GM23338 (cell line): ENCODE data around the gene EFCAB12. TPM values are rescaled to one million over a fixed set of nuclear protein-coding genes. Genes with fewer than 3 reads are reported as not detected.

Source experiments
- ATAC-seq: fragments of 200-7000 bp; cut with Tn5 transposase; 3 replicates; pipeline ENCODE4 v1.9.1; 2020
- DNase-seq: peaks from one replicate; pipeline ENCODE4 v3.0.0-alpha.2; 2015; ENCODE audit warnings: low spot score
- H2AFZ ChIP-seq: fragments of 200-600 bp; sonication (generic); 2 replicates; pipeline ENCODE4 v1.8.0; 2016; ENCODE audit warnings: antibody characterized with exemption, mild to moderate bottlenecking, moderate library complexity
- H3F3A ChIP-seq: fragments of 200-600 bp; sonication (generic); replicated peaks from 2 replicates; pipeline ENCODE4 v1.8.0; 2017; ENCODE audit warnings: antibody characterized with exemption, mixed run types, low read depth
- H3K27ac ChIP-seq: fragments of 200-600 bp; sonication (generic); 2 replicates; pipeline ENCODE4 v1.6.1; 2016; ENCODE audit warnings: low read depth
- H3K27me3 ChIP-seq: fragments of 200-600 bp; sonication (generic); 2 replicates; pipeline ENCODE4 v1.8.0; 2016; ENCODE audit warnings: mild to moderate bottlenecking, mixed run types, moderate library complexity; ENCODE audit not compliant: insufficient read depth
- H3K36me3 ChIP-seq: fragments of 200-600 bp; sonication (generic); 2 replicates; pipeline ENCODE4 v1.8.0; 2016; ENCODE audit warnings: mild to moderate bottlenecking; ENCODE audit not compliant: insufficient read depth
- H3K4me1 ChIP-seq: fragments of 200-600 bp; sonication (generic); 2 replicates; pipeline ENCODE4 v1.8.0; 2016; ENCODE audit warnings: mild to moderate bottlenecking, moderate library complexity; ENCODE audit not compliant: insufficient read depth
- H3K4me2 ChIP-seq: fragments of 200-600 bp; sonication (generic); 2 replicates; pipeline ENCODE4 v1.7.1; 2017; ENCODE audit warnings: mixed run types
- H3K4me3 ChIP-seq: fragments of 200-600 bp; sonication (generic); 2 replicates; pipeline ENCODE4 v1.6.1; 2016; ENCODE audit warnings: mixed run types
- H3K79me2 ChIP-seq: fragments of 200-600 bp; sonication (generic); replicated peaks from 2 replicates; pipeline ENCODE4 v1.8.0; 2017; ENCODE audit warnings: mild to moderate bottlenecking; ENCODE audit not compliant: insufficient read depth
- H3K9me2 ChIP-seq: fragments of 200-600 bp; sonication (generic); 2 replicates; pipeline ENCODE4 v1.8.0; 2017; ENCODE audit not compliant: insufficient read depth
- H4K20me1 ChIP-seq: fragments of 200-600 bp; sonication (generic); replicated peaks from 2 replicates; pipeline ENCODE4 v1.8.0; 2017; ENCODE audit warnings: mild to moderate bottlenecking; ENCODE audit not compliant: insufficient read depth
- H3K27ac Mint-ChIP-seq: 2 replicates; pipeline ENCODE4 v1.8.0; 2020; ENCODE audit warnings: inconsistent platforms, mild to moderate bottlenecking, moderate library complexity, mixed read lengths
- H3K27me3 Mint-ChIP-seq: 3 replicates; pipeline ENCODE4 v1.8.0; 2022; ENCODE audit warnings: low read depth, mild to moderate bottlenecking, moderate library complexity, mixed read lengths, inconsistent platforms; ENCODE audit not compliant: insufficient read depth, poor library complexity
- H3K36me3 Mint-ChIP-seq: 3 replicates; pipeline ENCODE4 v1.8.0; 2021; ENCODE audit warnings: low read depth, mild to moderate bottlenecking, inconsistent platforms, moderate library complexity, mixed read lengths
- H3K4me1 Mint-ChIP-seq: 3 replicates; pipeline ENCODE4 v1.8.0; 2020; ENCODE audit warnings: mild to moderate bottlenecking, inconsistent platforms, mixed read lengths
- H3K4me3 Mint-ChIP-seq: 3 replicates; pipeline ENCODE4 v1.8.0; 2021; ENCODE audit warnings: moderate library complexity, mild to moderate bottlenecking, inconsistent platforms, mixed read lengths
- H3K9me3 Mint-ChIP-seq: 3 replicates; pipeline ENCODE4 v1.8.0; 2020; ENCODE audit warnings: moderate library complexity, mild to moderate bottlenecking, inconsistent platforms, mixed read lengths
- EZH2 ChIP-seq: fragments of 200-600 bp; sonication (generic); IDR thresholded peaks from one replicate; pipeline ENCODE4 v1.8.0; 2017; ENCODE audit warnings: antibody characterized with exemption, mild to moderate bottlenecking, low read depth; ENCODE audit not compliant: unreplicated experiment
- JUNB ChIP-seq: IDR thresholded peaks from one replicate; pipeline ENCODE4 v1.6.1; 2016; ENCODE audit warnings: antibody characterized with exemption; ENCODE audit not compliant: unreplicated experiment
- NANOG ChIP-seq: IDR thresholded peaks from 2 replicates; pipeline ENCODE4 v1.6.1; 2016; ENCODE audit warnings: antibody characterized with exemption, borderline replicate concordance
- STAT1 ChIP-seq: IDR thresholded peaks from one replicate; pipeline ENCODE4 v1.6.1; 2016; ENCODE audit warnings: antibody characterized with exemption; ENCODE audit not compliant: unreplicated experiment
- ZNF331 ChIP-seq: fragments of 250-450 bp; sonication (Bioruptor Pico); IDR thresholded peaks from 2 replicates; pipeline ENCODE4 v1.5.0; 2020; ENCODE audit warnings: low read depth, mild to moderate bottlenecking, moderate library complexity
- polyA plus RNA-seq: library from polyadenylated mRNA; unstranded; fragments of >200 nt; fragmentation: Nextera tagmentation; extraction: Ambion mirVana; gene quantifications from 2 replicates; pipeline ENCODE4 v1.2.1, GENCODE V29; 2016
- small RNA-seq: library from RNA; depleted of rRNA; stranded (forward); fragments of <200 nt; gene quantifications from one replicate; pipeline ENCODE3, GENCODE V24; 2014; ENCODE audit warnings: low replicate concordance
- total RNA-seq: library from RNA; depleted of rRNA; stranded (reverse); fragments of >200 nt; shearing (Covaris generic); gene quantifications from 2 replicates; pipeline ENCODE4 v1.2.3, GENCODE V29; 2014; rRNA removed
- TF ChIP-seq, protein P1 (sequence below), 2 experiments: fragments of 200-600 bp in 1 of 2; sonication (generic) in 1 of 2; conservative IDR thresholded peaks; 2 replicates each; pipeline versions ENCODE4 v1.5.1 to v1.6.1; 2016 to 2017; ENCODE audit warnings: antibody characterized with exemption in 2 of 2, low read depth in 2 of 2, mild to moderate bottlenecking in 2 of 2, moderate library complexity in 1 of 2
- TF ChIP-seq, protein P2 (sequence below): IDR thresholded peaks from 2 replicates; pipeline ENCODE4 v1.6.1; 2016; ENCODE audit warnings: antibody characterized with exemption
- TF ChIP-seq, protein P3 (sequence below): fragments of 250-450 bp; sonication (Bioruptor Pico); IDR thresholded peaks from 2 replicates; pipeline ENCODE4 v1.5.0; 2020; ENCODE audit warnings: mild to moderate bottlenecking, moderate library complexity

Gene EFCAB12
- total and polyA plus RNA-seq, 2 experiments from 2014 or later = 0.24 to 0.65 TPM

DNA sequence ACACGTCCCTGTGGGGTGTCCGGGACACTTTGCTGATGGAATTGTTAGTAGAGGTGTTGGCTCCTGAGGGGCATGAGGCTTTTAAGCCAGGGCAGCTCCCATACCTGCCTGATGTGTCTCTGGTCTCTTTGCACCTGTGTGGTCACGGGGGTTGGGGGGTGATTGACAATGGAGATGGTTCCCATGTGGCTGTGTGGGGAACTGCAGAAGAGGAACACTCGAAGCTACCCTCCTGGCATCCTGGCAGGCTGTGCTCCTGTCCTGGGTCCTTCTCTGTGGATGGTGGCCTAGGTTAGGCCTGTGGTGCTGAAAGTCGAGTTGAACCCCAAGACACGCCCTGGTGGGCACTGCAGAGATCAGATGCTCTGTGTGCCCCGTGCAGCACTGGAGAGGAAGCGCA, 76.4 kb downstream of the EFCAB12 start:
- no peaks in the 10 kb centered on the region for H3F3A ChIP-seq
- no peaks in the 10 kb centered on the region for H4K20me1 ChIP-seq
- Mint-ChIP-seq H3K27ac (no peak overlapping the region), H3K27me3 (peaks cover 15% of the 10 kb centered on the region), H3K9me3 (no peaks in the 10 kb centered on the region), H3K4me3 (no peak overlapping the region), H3K36me3 (no peaks in the 10 kb centered on the region), H3K4me1 (peaks cover 5% of the 10 kb centered on the region)
- no peaks in the 10 kb centered on the region for H3K79me2 ChIP-seq
- peak; percentile 92 for ATAC-seq
- no peak overlapping the region for H3K27ac ChIP-seq
- H2AFZ ChIP-seq = no peak overlapping the region
- no peaks in the 10 kb centered on the region for H3K27me3 ChIP-seq
- no peaks in the 10 kb centered on the region for H3K36me3 ChIP-seq
- H3K4me1 ChIP-seq = no peaks in the 10 kb centered on the region
- no peak overlapping the region for H3K4me2 ChIP-seq
- DNase-seq = peak; percentile 78
- no peaks in the 10 kb centered on the region for H3K9me2 ChIP-seq
- no peak overlapping the region for H3K4me3 ChIP-seq
- TF ChIP-seq STAT1 (no peak), ZNF331 (CRISPR knock-in tag) (no peak), JUNB (no peak), NANOG (no peak), EZH2 (no peak)
- TF ChIP-seq, protein P1, sequence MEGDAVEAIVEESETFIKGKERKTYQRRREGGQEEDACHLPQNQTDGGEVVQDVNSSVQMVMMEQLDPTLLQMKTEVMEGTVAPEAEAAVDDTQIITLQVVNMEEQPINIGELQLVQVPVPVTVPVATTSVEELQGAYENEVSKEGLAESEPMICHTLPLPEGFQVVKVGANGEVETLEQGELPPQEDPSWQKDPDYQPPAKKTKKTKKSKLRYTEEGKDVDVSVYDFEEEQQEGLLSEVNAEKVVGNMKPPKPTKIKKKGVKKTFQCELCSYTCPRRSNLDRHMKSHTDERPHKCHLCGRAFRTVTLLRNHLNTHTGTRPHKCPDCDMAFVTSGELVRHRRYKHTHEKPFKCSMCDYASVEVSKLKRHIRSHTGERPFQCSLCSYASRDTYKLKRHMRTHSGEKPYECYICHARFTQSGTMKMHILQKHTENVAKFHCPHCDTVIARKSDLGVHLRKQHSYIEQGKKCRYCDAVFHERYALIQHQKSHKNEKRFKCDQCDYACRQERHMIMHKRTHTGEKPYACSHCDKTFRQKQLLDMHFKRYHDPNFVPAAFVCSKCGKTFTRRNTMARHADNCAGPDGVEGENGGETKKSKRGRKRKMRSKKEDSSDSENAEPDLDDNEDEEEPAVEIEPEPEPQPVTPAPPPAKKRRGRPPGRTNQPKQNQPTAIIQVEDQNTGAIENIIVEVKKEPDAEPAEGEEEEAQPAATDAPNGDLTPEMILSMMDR (conservative IDR thresholded peaks at IDR 0.05; ENCODE audit: low read depth in 2 of 2) = peak; percentile 33 to 34
- TF ChIP-seq, protein P2, sequence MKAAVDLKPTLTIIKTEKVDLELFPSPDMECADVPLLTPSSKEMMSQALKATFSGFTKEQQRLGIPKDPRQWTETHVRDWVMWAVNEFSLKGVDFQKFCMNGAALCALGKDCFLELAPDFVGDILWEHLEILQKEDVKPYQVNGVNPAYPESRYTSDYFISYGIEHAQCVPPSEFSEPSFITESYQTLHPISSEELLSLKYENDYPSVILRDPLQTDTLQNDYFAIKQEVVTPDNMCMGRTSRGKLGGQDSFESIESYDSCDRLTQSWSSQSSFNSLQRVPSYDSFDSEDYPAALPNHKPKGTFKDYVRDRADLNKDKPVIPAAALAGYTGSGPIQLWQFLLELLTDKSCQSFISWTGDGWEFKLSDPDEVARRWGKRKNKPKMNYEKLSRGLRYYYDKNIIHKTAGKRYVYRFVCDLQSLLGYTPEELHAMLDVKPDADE = no peak
- TF ChIP-seq, protein P3, sequence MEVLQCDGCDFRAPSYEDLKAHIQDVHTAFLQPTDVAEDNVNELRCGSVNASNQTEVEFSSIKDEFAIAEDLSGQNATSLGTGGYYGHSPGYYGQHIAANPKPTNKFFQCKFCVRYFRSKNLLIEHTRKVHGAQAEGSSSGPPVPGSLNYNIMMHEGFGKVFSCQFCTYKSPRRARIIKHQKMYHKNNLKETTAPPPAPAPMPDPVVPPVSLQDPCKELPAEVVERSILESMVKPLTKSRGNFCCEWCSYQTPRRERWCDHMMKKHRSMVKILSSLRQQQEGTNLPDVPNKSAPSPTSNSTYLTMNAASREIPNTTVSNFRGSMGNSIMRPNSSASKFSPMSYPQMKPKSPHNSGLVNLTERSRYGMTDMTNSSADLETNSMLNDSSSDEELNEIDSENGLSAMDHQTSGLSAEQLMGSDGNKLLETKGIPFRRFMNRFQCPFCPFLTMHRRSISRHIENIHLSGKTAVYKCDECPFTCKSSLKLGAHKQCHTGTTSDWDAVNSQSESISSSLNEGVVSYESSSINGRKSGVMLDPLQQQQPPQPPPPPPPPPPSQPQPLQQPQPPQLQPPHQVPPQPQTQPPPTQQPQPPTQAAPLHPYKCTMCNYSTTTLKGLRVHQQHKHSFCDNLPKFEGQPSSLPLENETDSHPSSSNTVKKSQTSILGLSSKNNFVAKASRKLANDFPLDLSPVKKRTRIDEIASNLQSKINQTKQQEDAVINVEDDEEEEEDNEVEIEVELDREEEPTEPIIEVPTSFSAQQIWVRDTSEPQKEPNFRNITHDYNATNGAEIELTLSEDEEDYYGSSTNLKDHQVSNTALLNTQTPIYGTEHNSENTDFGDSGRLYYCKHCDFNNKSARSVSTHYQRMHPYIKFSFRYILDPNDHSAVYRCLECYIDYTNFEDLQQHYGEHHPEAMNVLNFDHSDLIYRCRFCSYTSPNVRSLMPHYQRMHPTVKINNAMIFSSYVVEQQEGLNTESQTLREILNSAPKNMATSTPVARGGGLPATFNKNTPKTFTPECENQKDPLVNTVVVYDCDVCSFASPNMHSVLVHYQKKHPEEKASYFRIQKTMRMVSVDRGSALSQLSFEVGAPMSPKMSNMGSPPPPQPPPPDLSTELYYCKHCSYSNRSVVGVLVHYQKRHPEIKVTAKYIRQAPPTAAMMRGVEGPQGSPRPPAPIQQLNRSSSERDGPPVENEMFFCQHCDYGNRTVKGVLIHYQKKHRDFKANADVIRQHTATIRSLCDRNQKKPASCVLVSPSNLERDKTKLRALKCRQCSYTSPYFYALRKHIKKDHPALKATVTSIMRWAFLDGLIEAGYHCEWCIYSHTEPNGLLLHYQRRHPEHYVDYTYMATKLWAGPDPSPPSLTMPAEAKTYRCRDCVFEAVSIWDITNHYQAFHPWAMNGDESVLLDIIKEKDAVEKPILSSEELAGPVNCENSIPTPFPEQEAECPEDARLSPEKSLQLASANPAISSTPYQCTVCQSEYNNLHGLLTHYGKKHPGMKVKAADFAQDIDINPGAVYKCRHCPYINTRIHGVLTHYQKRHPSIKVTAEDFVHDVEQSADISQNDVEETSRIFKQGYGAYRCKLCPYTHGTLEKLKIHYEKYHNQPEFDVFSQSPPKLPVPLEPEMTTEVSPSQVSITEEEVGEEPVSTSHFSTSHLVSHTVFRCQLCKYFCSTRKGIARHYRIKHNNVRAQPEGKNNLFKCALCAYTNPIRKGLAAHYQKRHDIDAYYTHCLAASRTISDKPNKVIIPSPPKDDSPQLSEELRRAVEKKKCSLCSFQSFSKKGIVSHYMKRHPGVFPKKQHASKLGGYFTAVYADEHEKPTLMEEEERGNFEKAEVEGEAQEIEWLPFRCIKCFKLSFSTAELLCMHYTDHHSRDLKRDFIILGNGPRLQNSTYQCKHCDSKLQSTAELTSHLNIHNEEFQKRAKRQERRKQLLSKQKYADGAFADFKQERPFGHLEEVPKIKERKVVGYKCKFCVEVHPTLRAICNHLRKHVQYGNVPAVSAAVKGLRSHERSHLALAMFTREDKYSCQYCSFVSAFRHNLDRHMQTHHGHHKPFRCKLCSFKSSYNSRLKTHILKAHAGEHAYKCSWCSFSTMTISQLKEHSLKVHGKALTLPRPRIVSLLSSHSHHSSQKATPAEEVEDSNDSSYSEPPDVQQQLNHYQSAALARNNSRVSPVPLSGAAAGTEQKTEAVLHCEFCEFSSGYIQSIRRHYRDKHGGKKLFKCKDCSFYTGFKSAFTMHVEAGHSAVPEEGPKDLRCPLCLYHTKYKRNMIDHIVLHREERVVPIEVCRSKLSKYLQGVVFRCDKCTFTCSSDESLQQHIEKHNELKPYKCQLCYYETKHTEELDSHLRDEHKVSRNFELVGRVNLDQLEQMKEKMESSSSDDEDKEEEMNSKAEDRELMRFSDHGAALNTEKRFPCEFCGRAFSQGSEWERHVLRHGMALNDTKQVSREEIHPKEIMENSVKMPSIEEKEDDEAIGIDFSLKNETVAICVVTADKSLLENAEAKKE (CRISPR knock-in tag) = no peak

Small RNA genes within 50 kb of the gene (small RNA-seq; reads per million reads assigned to genes)
- 1.4 reads per million, percentile 73 among the genes with 10 or more reads in this experiment for gene SNORA7B

Other genes starting within 250 kb of the EFCAB12 start
- gene CNBP, start 244.7 kb downstream of the EFCAB12 start, total RNA-seq = 341 and 348 TPM in 2 replicates
- 375 and 444 TPM in 2 replicates for gene CNBP, start 244.7 kb downstream of the EFCAB12 start, polyA plus RNA-seq
- 91.7 and 106 TPM in 2 replicates for gene COPG1, start 179.0 kb downstream of the EFCAB12 start, total RNA-seq
- 50.0 and 51.5 TPM in 2 replicates for gene COPG1, start 179.0 kb downstream of the EFCAB12 start, polyA plus RNA-seq
- gene HMCES, start 149.8 kb downstream of the EFCAB12 start, total RNA-seq = 44.5 and 45.6 TPM in 2 replicates
- gene HMCES, start 149.8 kb downstream of the EFCAB12 start, polyA plus RNA-seq = 35.3 and 36.5 TPM in 2 replicates
- gene MBD4, start 11.3 kb upstream of the EFCAB12 start, total RNA-seq = 26.4 and 33.9 TPM in 2 replicates
- gene MBD4, start 11.3 kb upstream of the EFCAB12 start, polyA plus RNA-seq = 51.8 and 59.3 TPM in 2 replicates
- gene IFT122, start 11.6 kb upstream of the EFCAB12 start, total RNA-seq = 30.2 and 38.8 TPM in 2 replicates
- 10.2 and 10.9 TPM in 2 replicates for gene IFT122, start 11.6 kb upstream of the EFCAB12 start, polyA plus RNA-seq
- not detected in 2 replicates for gene RHO, start 100.0 kb upstream of the EFCAB12 start, total RNA-seq
- gene RHO, start 100.0 kb upstream of the EFCAB12 start, polyA plus RNA-seq = not detected in 2 replicates
- not detected in 2 replicates for gene H1-8, start 114.5 kb upstream of the EFCAB12 start, total RNA-seq
- gene H1-8, start 114.5 kb upstream of the EFCAB12 start, polyA plus RNA-seq = not detected in 2 replicates
- gene PLXND1, start 178.0 kb upstream of the EFCAB12 start, total RNA-seq = 30.7 and 60.4 TPM in 2 replicates
- gene PLXND1, start 178.0 kb upstream of the EFCAB12 start, polyA plus RNA-seq = 13.3 and 14.7 TPM in 2 replicates